Neural progenitor cell (in vitro differentiated cells): Measurements from ENCODE around the gene MUC5AC.

Experiments
- EZH2 ChIP-seq: fragments of 200-600 bp; sonication (generic); IDR thresholded peaks from 2 replicates; pipeline ENCODE4 v1.6.1; 2017; ENCODE audit warnings: antibody characterized with exemption, mild to moderate bottlenecking, moderate library complexity
- EZH2phosphoT487 ChIP-seq: fragments of 200-600 bp; sonication (generic); IDR thresholded peaks from 2 replicates; pipeline ENCODE4 v1.6.1; 2017; ENCODE audit warnings: antibody characterized with exemption
- TF ChIP-seq, protein P1 (sequence below): fragments of 200-600 bp; sonication (generic); IDR thresholded peaks from 2 replicates; pipeline ENCODE4 v1.5.1; 2017; ENCODE audit warnings: antibody characterized with exemption, mild to moderate bottlenecking

DNA sequence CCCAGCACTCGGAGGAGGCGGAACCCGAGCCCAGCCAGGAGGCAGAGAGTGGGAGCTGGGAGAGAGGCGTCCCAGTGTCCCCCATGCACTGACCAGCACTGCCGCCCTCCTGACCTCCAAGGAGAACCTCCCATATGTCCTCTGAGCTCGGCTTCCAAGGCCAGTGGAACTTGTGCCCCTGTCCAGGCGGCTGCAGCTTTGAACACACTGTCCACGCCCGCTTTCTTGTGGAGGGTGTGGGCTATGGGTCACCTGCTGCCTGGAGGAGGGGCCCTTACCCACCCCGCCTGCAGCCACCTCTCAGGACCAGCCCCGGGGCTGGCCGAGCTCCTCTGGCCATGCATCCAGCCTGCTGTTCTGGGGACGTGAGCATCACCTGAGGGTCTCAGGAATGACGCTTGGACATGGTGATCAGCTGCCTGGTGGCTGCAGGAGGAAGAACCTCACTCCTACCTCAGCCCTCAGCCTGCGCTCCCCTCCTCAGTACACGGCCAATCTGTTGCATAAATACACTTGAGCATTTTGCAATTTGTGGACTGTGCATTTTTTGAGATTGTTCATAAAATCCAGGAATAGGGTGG is 42.9 kb downstream of the MUC5AC start:
- TF ChIP-seq, protein P1, sequence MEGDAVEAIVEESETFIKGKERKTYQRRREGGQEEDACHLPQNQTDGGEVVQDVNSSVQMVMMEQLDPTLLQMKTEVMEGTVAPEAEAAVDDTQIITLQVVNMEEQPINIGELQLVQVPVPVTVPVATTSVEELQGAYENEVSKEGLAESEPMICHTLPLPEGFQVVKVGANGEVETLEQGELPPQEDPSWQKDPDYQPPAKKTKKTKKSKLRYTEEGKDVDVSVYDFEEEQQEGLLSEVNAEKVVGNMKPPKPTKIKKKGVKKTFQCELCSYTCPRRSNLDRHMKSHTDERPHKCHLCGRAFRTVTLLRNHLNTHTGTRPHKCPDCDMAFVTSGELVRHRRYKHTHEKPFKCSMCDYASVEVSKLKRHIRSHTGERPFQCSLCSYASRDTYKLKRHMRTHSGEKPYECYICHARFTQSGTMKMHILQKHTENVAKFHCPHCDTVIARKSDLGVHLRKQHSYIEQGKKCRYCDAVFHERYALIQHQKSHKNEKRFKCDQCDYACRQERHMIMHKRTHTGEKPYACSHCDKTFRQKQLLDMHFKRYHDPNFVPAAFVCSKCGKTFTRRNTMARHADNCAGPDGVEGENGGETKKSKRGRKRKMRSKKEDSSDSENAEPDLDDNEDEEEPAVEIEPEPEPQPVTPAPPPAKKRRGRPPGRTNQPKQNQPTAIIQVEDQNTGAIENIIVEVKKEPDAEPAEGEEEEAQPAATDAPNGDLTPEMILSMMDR: no peak
- no peak for TF ChIP-seq EZH2
- TF ChIP-seq EZH2phosphoT487: no peak
